DMS79 (cell line): ENCODE data around the gene GAPDHS.

ENCODE experiments used
- DNase-seq: peaks from one replicate; lab custom pipeline; 2025; lab: John Stamatoyannopoulos, UW

GAPDHS gene

GRCh38 chr19:35533201-35533821 is at the start of gene GAPDHS:
Gene GAPDHS (plus strand): TSS chr19:35533456. CDS start chr19:35533528, 72 bp downstream.
- DNase-seq = no peak

GRCh38 chr19:35484252-35485036 is 48.8 kb upstream of the GAPDHS start:
- DNase-seq = no peak

- no peak for DNase-seq
Observed at GRCh38 chr19:35486268-35486708, 47.0 kb upstream of the GAPDHS start.

- no peak for DNase-seq
Observed at GRCh38 chr19:35487656-35488182, 45.5 kb upstream of the GAPDHS start.

GRCh38 chr19:35488677-35489076 is 44.6 kb upstream of the GAPDHS start:
- DNase-seq = no peak

- DNase-seq = no peak
Observed at GRCh38 chr19:35490364-35490763, 42.9 kb upstream of the GAPDHS start, which contains the start of gene KRTDAP. Gene KRTDAP (minus strand): TSS chr19:35490464. CDS start chr19:35490442, 22 bp downstream.

GRCh38 chr19:35491836-35492360 is 41.4 kb upstream of the GAPDHS start:
- DNase-seq = no peak

GRCh38 chr19:35493971-35494370 is 39.3 kb upstream of the GAPDHS start:
- no peak for DNase-seq

- DNase-seq = peak; percentile 11
Observed at GRCh38 chr19:35495107-35496064, 37.9 kb upstream of the GAPDHS start.

- DNase-seq = no peak
Observed at GRCh38 chr19:35497406-35497805, 35.9 kb upstream of the GAPDHS start.

- no peak for DNase-seq
Observed at GRCh38 chr19:35498220-35498619, 35.0 kb upstream of the GAPDHS start.

- no peak for DNase-seq
Observed at GRCh38 chr19:35498984-35499527, 34.2 kb upstream of the GAPDHS start.

GRCh38 chr19:35500611-35501010 is 32.6 kb upstream of the GAPDHS start:
- DNase-seq = no peak

- no peak for DNase-seq
Observed at GRCh38 chr19:35501684-35502083, 31.6 kb upstream of the GAPDHS start.

- no peak for DNase-seq
Observed at GRCh38 chr19:35502751-35503150, 30.5 kb upstream of the GAPDHS start.

- no peak for DNase-seq
Observed at GRCh38 chr19:35506011-35506410, 27.2 kb upstream of the GAPDHS start.

- no peak for DNase-seq
Observed at GRCh38 chr19:35507561-35507960, 25.7 kb upstream of the GAPDHS start.

- no peak for DNase-seq
Observed at GRCh38 chr19:35508129-35508528, 25.1 kb upstream of the GAPDHS start.

- DNase-seq = peak; percentile 35
Observed at GRCh38 chr19:35509018-35509652, 24.1 kb upstream of the GAPDHS start.

- DNase-seq = peak; percentile 81
Observed at GRCh38 chr19:35509861-35510625, 23.2 kb upstream of the GAPDHS start.
